Measurements from ENCODE around the gene GNRH2.

- TF ChIP-seq GATA2 (IDR thresholded peaks at IDR 0.05; ENCODE audit: low read depth, low read length), result no peak
- no peak for TF ChIP-seq GATA3 (IDR thresholded peaks at IDR 0.05; ENCODE audit: low read depth, low read length)
Measured at GRCh38 chr20:3082955-3083952, 39.8 kb downstream of the GNRH2 start.

All from SH-SY5Y (cell line).